GM12875 (cell line): ENCODE measurements around the gene TAT.
"Not testable (repeated sequence)": the region's sequence is repeated elsewhere in the genome, so short reads cannot be mapped to it uniquely, and the experiment has no call there.

Source experiments
- H3K4me3 ChIP-seq: one replicate; pipeline ENCODE4 v1.5.1; 2011; ENCODE audit warnings: low read depth, low read length, control low read depth
- TF ChIP-seq, protein P1 (sequence below): IDR thresholded peaks from 2 replicates; pipeline ENCODE4 v1.5.1; 2011; ENCODE audit warnings: low read depth, mild to moderate bottlenecking, control low read depth, inconsistent platforms, low read length, moderate library complexity, borderline replicate concordance; ENCODE audit not compliant: insufficient read depth

TAT gene

DNA sequence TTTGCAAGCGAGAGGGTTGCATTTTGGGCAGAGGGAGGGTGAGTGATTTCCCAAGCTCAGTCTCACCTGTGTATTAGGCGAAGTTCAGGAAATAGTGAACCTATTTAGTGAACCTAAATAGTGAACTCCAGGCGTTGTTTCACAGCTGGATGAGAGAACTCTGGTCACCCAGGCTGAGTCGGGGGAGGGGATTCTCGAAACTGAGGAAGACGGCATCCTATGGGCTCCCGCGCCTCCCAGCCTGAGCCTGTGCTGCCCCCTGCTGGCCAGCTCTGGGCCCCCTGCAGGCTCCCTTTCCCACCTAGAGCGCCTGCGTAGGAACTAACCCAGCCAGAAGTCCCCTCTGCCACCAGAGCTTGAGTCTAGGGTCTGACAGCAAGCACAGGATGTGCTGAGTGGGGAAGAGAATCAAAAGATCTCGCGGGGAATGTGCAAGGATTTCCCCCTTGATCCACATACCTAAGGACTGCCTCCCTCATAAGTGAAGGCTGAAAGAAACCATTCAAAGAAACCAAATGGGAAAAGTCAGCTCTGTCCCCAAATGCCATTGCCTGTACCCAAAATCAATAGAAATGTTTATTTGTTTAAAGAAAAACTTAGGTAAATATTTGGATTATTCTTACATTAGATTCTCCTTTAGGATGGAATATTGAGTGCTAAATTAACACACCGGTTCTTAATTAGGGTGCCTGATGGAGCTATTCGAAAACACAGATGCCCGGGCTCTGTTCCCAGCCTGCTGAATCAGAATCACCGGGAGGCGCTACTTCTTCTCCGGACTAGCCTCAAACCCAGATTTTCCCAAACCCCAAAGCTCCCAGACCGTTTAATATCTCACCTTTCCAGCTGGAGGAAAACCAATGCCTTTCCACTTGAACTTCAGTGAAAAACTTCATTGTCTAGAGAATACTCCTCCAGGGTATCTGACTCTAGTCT lies 34.3 kb upstream of the TAT start:
- TF ChIP-seq, protein P1, sequence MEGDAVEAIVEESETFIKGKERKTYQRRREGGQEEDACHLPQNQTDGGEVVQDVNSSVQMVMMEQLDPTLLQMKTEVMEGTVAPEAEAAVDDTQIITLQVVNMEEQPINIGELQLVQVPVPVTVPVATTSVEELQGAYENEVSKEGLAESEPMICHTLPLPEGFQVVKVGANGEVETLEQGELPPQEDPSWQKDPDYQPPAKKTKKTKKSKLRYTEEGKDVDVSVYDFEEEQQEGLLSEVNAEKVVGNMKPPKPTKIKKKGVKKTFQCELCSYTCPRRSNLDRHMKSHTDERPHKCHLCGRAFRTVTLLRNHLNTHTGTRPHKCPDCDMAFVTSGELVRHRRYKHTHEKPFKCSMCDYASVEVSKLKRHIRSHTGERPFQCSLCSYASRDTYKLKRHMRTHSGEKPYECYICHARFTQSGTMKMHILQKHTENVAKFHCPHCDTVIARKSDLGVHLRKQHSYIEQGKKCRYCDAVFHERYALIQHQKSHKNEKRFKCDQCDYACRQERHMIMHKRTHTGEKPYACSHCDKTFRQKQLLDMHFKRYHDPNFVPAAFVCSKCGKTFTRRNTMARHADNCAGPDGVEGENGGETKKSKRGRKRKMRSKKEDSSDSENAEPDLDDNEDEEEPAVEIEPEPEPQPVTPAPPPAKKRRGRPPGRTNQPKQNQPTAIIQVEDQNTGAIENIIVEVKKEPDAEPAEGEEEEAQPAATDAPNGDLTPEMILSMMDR: peak; percentile 99
- no peak overlapping the region for H3K4me3 ChIP-seq

- no peak overlapping the region for H3K4me3 ChIP-seq
- TF ChIP-seq, protein P1: no peak
Observed at GRCh38 chr16:71610447-71610846, 33.6 kb upstream of the TAT start.

GRCh38 chr16:71609066-71609465 lies 32.2 kb upstream of the TAT start:
- no peak overlapping the region for H3K4me3 ChIP-seq
- TF ChIP-seq, protein P1: no peak

DNA sequence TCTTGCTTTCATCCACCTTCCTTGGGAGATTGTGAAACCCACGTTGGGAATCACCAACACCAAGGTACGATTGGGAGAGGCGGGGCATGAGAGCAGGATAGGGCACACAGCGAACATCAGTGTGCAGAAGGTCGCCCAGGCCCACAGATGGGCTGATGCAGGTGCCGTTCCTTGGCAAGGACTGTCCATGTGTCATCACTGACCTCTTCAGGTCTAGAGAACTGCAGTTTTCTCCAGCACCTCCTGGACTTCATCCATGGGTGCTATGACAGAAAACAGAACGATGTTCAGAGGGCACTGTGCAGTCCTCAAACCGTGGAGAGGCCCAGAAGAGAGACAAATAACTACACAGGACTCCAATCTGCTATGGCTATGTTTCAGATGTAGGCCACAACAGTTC lies 23.9 kb upstream of the TAT start:
- no peak overlapping the region for H3K4me3 ChIP-seq
- TF ChIP-seq, protein P1: no peak

- not testable (repeated sequence) for H3K4me3 ChIP-seq
Observed at GRCh38 chr16:71598426-71598825, 21.5 kb upstream of the TAT start.

DNA sequence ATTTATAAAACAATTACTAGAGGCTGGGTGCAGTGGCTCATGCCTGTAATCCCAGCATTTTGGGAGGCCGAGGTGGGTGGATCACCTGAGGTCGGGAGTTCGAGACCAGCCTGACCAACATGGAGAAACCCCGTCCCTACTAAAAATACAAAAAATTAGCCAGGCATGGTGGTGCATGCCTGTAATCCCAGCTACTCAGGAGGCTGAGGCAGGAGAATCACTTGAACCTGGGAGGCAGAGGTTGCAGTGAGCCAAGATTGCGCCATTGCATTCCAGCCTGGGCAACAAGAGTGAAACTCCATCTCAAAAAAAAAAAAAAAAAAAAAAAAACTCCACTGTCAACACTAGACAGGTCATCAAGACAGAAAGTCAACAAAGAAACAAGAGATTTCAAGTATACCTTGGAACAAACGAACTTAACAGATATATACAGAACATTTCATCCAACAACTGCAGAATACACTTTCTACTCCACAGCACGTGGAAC lies 18.5 kb upstream of the TAT start:
- not testable (repeated sequence) for H3K4me3 ChIP-seq

GRCh38 chr16:71594000-71594646 lies 17.2 kb upstream of the TAT start:
- H3K4me3 ChIP-seq: no peak overlapping the region

More at GRCh38 chr16:71594000-71594646, 17.2 kb upstream of the TAT start:
- TF ChIP-seq, protein P1: no peak
